Hepatocyte (in vitro differentiated cells): ENCODE results near the gene AGAP6.
"Not testable (repeated sequence)": the region's sequence is repeated elsewhere in the genome, so short reads cannot be mapped to it uniquely, and the experiment has no call there.

ENCODE experiments used
- EZH2 ChIP-seq: fragments of 200-600 bp; sonication (generic); IDR thresholded peaks from 2 replicates; pipeline ENCODE4 v1.6.1; 2016; ENCODE audit warnings: antibody characterized with exemption, mild to moderate bottlenecking, borderline replicate concordance
- EZH2phosphoT487 ChIP-seq: fragments of 200-600 bp; sonication (generic); IDR thresholded peaks from one replicate; pipeline ENCODE4 v1.6.1; 2018; ENCODE audit warnings: antibody characterized with exemption, mild to moderate bottlenecking, low read depth, moderate library complexity; ENCODE audit not compliant: unreplicated experiment, severe bottlenecking
- TF ChIP-seq, protein P1 (sequence below): fragments of 200-600 bp; sonication (generic); IDR thresholded peaks from 2 replicates; pipeline ENCODE4 v1.5.1; 2016; ENCODE audit warnings: antibody characterized with exemption, mild to moderate bottlenecking; ENCODE audit not compliant: poor library complexity

DNA sequence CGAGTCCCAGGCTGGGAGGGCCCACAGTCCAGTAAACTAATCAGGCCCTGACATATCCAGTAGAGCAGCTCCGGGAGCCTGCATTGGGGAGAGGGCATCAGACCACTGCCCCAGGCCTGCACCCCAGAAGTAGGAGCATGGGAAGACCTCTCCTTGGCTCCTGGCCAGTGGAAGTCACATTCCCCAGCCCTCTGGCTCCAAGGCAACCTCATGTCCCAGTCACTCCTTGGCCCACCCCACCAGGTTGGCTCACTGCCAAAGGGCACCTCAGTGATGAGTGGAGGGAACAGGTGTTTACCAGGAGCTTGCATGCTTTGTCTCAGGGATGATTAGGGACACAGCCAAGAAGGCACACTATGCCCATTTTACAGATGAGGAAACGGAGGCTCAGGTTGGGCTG is 31.1 kb downstream of the AGAP6 start:
- not testable (repeated sequence) for TF ChIP-seq EZH2phosphoT487, EZH2
- TF ChIP-seq, protein P1, sequence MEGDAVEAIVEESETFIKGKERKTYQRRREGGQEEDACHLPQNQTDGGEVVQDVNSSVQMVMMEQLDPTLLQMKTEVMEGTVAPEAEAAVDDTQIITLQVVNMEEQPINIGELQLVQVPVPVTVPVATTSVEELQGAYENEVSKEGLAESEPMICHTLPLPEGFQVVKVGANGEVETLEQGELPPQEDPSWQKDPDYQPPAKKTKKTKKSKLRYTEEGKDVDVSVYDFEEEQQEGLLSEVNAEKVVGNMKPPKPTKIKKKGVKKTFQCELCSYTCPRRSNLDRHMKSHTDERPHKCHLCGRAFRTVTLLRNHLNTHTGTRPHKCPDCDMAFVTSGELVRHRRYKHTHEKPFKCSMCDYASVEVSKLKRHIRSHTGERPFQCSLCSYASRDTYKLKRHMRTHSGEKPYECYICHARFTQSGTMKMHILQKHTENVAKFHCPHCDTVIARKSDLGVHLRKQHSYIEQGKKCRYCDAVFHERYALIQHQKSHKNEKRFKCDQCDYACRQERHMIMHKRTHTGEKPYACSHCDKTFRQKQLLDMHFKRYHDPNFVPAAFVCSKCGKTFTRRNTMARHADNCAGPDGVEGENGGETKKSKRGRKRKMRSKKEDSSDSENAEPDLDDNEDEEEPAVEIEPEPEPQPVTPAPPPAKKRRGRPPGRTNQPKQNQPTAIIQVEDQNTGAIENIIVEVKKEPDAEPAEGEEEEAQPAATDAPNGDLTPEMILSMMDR, result not testable (repeated sequence)
